Mucosa of stomach (tissue), 1 donor: ENCODE measurements around the gene PDE1C.

ENCODE experiments used
- H3K27me3 ChIP-seq: one replicate; pipeline ENCODE4 v1.7.0; 2013; ENCODE audit warnings: mild to moderate bottlenecking, low read length; ENCODE audit not compliant: control insufficient read depth, insufficient read depth
- H3K36me3 ChIP-seq: one replicate; pipeline ENCODE4 v1.7.0; 2013; ENCODE audit warnings: low read length; ENCODE audit not compliant: control insufficient read depth, insufficient read depth
- H3K4me1 ChIP-seq: one replicate; pipeline ENCODE4 v1.7.0; 2013; ENCODE audit warnings: mild to moderate bottlenecking, low read length; ENCODE audit not compliant: control insufficient read depth, insufficient read depth
- H3K4me3 ChIP-seq: one replicate; pipeline ENCODE4 v1.7.0; 2013; ENCODE audit warnings: low read length
- H3K9ac ChIP-seq: one replicate; pipeline ENCODE4 v1.7.0; 2013; ENCODE audit warnings: mild to moderate bottlenecking, low read length, moderate library complexity
- H3K9me3 ChIP-seq: one replicate; pipeline ENCODE4 v1.7.0; 2013; ENCODE audit warnings: mild to moderate bottlenecking, low read length, moderate library complexity; ENCODE audit not compliant: control insufficient read depth
- donor health status: Pancreatic carcinoma.

Gene PDE1C

DNA sequence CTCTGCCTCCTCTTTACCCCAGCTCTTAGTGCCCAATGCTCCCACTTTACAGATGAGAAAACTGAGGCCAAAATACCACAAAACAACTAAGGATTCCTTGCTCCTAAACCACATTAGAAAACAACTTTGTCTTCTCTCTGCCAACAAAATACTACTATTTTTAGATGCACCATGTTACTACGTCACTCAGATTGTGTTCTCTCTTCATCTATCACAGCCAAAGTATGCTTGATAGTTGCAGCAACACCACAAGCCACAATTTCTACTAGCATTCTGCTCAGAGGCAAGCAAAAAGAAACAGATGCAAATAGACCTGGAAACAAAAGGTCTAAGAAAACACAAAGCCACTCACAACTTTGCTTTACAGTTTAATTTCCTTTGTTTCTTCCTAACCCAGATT is 3.3 kb upstream of the PDE1C start:
- peaks cover 37% of the 10 kb centered on the region for H3K27me3 ChIP-seq
- H3K4me3 ChIP-seq = no peak overlapping the region
- H3K4me1 ChIP-seq = no peaks in the 10 kb centered on the region
- no peaks in the 10 kb centered on the region for H3K36me3 ChIP-seq
- H3K9me3 ChIP-seq = no peaks in the 10 kb centered on the region
- H3K9ac ChIP-seq = no peak overlapping the region

DNA sequence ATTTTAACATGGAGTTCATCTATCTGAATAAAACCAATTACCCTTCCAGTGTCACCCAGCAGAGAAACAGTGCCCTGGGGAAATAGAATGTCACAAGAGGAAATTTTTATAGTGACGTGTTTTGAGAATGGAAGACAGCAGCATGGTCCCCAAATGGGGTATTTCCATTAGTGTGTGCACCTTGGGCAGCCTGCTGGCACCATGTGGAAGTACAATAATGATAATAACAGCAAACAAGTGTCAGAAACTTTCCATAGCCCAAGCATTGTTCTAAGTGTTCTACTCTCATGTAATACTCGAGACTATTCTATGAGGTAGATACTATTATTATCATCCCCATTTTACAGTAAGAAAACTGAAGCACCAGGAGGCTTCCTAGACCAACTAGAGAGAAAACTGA is 2.2 kb upstream of the PDE1C start:
- H3K4me3 ChIP-seq = no peak overlapping the region
- H3K36me3 ChIP-seq = no peaks in the 10 kb centered on the region
- no peaks in the 10 kb centered on the region for H3K9me3 ChIP-seq
- no peak overlapping the region for H3K9ac ChIP-seq
- H3K4me1 ChIP-seq = no peaks in the 10 kb centered on the region
- H3K27me3 ChIP-seq = peaks cover 37% of the 10 kb centered on the region

GRCh38 chr7:32071466-32072091 is 1.4 kb upstream of the PDE1C start:
- H3K27me3 ChIP-seq = peaks cover 37% of the 10 kb centered on the region
- no peak overlapping the region for H3K4me3 ChIP-seq
- H3K36me3 ChIP-seq = no peaks in the 10 kb centered on the region
- no peaks in the 10 kb centered on the region for H3K9me3 ChIP-seq
- peak overlapping the region; percentile 67 for H3K9ac ChIP-seq
- no peaks in the 10 kb centered on the region for H3K4me1 ChIP-seq

DNA sequence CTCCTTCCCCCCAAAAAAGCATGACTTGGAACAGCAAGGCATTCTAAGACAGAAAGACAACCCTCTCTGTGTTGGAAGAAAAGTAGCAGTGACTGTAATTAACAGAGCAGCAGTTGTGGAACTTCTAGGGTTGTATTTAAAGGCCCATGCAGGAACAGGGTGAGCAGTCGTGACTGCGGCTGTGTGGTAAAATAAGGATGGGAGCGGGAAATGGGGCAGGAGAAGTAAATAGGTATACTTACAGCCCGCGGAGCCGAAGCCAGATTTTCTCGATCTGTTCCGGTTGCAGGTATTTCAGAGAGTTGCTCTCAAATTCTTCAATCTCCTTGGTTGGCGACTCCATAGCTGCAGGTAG is 179 bp downstream of the PDE1C start:
- Histone ChIP-seq H3K27me3 (peaks cover 37% of the 10 kb centered on the region), H3K4me3 (no peak overlapping the region)

DNA sequence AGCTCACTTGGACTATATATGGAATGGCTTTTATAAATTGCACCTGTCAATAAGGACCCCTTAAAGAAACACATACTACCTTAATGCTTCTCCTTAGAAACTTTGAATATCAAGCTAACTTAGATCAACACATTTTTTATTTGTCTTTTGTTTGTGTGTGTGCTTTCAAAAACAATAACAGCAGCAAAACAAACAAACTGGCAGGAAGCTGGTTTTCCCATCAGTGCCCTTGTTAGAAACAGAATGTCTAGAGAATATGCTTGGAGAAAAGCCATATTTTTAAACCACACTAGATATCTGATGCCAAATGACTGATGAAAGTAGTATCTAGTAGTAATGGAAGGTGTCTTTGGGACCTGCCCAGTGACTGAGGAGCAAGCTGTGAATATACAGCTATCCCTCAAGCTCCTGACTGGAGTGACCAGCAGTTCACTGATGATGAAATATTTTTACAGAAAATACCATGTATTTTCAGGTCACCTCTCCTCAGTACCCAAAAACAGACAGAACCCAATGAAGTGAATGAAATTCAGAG is 1.0 kb downstream of the PDE1C start:
- no peak overlapping the region for H3K4me3 ChIP-seq

More for the DNA sequence above, 179 bp downstream of the PDE1C start:
- Histone ChIP-seq H3K9me3 (no peaks in the 10 kb centered on the region), H3K36me3 (no peaks in the 10 kb centered on the region), H3K9ac (peak overlapping the region; percentile 67), H3K4me1 (no peaks in the 10 kb centered on the region)

DNA sequence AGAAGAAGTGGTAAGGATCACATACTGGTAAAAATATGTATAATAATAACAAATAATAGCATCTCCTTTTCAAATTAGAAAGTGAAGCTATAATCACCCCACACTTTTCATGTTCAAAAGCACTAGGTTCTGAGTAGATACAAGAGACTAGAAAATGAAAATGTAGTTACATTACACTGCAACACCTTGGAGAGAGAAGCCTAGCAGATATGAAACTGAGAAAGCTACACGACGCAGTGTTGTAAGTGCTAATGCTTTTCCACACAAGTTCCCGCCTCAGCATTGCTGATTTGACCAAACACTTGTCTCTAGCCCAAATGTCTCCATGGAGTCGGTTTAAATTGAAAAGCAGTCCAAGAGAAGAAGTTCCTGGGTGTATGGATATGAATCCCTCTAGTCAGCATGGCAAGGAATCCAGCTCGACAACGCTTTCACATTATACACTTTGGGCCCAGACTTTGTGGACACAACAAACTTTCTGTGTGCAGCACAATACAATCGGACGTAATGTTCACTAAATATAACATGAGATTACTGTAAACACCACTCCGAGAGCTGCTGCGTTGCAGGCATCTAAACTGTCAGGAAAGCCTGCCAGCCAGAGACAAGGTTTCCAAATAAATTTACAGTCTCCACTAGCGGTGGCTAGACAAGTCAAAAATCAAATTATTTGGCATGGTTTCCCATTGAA is 1.7 kb downstream of the PDE1C start:
- Histone ChIP-seq H3K9ac (no peak overlapping the region), H3K27me3 (peaks cover 37% of the 10 kb centered on the region), H3K9me3 (no peaks in the 10 kb centered on the region), H3K36me3 (no peaks in the 10 kb centered on the region), H3K4me3 (no peak overlapping the region), H3K4me1 (no peaks in the 10 kb centered on the region)

More for the DNA sequence above, 1.0 kb downstream of the PDE1C start:
- Histone ChIP-seq H3K9ac (no peak overlapping the region), H3K36me3 (no peaks in the 10 kb centered on the region), H3K9me3 (no peaks in the 10 kb centered on the region), H3K4me1 (no peaks in the 10 kb centered on the region), H3K27me3 (peaks cover 37% of the 10 kb centered on the region)

DNA sequence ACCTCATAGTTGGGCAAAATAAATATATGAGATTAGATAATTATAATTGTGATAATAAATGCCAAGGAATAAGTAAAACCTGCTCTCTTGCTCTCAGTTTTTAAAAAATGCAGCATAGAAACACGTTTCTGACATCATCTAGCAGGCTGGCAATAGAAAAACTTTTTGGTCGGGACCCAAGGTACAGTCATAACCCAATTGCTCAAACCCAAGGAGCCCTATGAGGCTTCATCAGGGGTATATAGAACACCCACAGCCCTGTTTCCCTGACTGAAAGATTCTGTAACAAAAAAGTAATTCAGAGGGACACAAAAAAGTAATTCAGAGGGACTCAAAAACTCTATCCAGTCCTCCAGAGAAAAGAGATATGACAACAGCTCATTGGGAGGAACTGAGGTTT is 3.8 kb downstream of the PDE1C start:
- Histone ChIP-seq H3K27me3 (peaks cover 23% of the 10 kb centered on the region), H3K4me3 (no peak overlapping the region), H3K9ac (no peak overlapping the region), H3K36me3 (no peaks in the 10 kb centered on the region), H3K4me1 (no peaks in the 10 kb centered on the region), H3K9me3 (no peaks in the 10 kb centered on the region)

- Histone ChIP-seq H3K4me1 (no peaks in the 10 kb centered on the region), H3K9me3 (no peaks in the 10 kb centered on the region), H3K27me3 (no peaks in the 10 kb centered on the region), H3K36me3 (no peaks in the 10 kb centered on the region), H3K4me3 (no peak overlapping the region), H3K9ac (no peak overlapping the region)
Observed at GRCh38 chr7:32063614-32064013, 6.6 kb downstream of the PDE1C start.

DNA sequence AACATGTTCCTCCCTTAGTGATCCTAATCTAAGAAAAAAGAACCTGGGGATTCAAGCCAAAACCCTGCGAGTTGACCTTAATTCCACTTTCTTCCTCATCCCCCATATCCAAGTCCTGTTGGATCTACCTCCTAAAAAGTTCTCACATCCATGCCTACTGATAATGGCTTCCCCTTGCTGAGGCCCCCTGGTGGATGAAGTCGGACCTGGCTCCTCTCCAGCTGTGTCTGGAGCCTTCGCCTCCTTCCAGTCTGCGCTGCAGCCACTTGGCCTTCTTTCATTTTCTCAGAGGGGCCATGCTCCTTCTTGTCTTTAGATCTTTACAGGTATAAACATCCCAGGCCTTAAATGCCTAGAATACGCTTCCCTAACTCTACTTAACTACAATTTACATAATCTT is 8.1 kb downstream of the PDE1C start:
- Histone ChIP-seq H3K4me3 (no peak overlapping the region), H3K9me3 (no peaks in the 10 kb centered on the region), H3K27me3 (no peaks in the 10 kb centered on the region), H3K36me3 (no peaks in the 10 kb centered on the region), H3K4me1 (no peaks in the 10 kb centered on the region), H3K9ac (no peak overlapping the region)

DNA sequence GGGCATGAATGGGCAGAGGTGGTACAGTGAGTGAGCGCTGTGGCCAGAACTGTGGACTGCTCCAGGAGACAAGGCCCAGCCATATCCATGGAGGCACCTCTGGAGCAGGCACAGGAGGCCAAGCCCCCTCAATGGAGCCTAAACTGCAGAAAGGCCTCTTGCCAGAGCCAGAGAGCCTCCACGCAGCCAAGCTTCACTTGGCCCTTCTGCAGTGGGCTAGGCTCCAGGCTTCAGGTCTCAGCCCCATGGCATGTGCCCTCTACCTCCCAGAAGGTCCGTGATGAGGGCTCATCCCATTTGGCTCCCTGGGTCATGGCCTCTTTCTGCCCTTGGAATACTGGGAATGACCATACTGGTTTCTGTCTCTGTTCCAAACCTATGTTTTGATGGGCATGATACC is 8.9 kb downstream of the PDE1C start:
- H3K4me3 ChIP-seq = no peak overlapping the region
- H3K9ac ChIP-seq = no peak overlapping the region
- H3K27me3 ChIP-seq = no peaks in the 10 kb centered on the region
- no peaks in the 10 kb centered on the region for H3K9me3 ChIP-seq
- H3K36me3 ChIP-seq = no peaks in the 10 kb centered on the region
- no peaks in the 10 kb centered on the region for H3K4me1 ChIP-seq

DNA sequence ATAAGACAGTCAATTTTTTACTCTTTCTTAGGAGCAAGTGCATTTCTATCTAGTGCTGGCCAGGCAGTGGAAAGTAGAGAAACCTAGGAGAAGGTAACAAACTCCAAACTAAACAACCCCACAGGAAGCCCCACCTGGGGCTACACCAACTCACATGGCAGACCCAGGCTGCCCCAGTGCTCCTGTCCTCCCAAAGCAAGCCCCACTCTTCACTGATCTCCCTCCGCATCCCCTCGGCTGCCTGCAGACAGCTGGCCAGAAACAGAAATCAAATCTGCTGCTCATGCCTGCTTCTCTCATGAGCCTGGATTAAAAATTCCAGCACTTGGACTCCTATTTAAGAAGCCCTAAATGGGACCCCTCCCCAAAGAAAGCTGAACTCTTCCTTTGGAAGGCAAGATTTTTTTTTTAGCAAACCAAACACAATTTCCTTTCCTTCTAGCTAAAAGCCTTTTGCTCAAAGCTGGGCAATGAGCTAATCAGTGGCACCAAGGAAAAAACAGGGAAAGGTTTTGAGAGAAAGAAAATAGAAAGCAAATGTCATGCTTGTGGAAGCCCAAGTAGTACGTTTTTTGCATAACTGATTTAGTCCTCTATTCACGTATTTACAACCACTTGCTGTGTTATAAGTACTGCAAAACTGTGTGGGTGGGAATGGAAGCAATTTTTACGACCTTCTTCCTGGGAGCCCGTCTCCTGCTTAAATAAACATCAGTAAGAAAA is 10.8 kb downstream of the PDE1C start:
- Histone ChIP-seq H3K4me3 (no peak overlapping the region), H3K9me3 (no peaks in the 10 kb centered on the region), H3K9ac (peak overlapping the region; percentile 4), H3K27me3 (no peaks in the 10 kb centered on the region), H3K36me3 (no peaks in the 10 kb centered on the region), H3K4me1 (no peaks in the 10 kb centered on the region)

DNA sequence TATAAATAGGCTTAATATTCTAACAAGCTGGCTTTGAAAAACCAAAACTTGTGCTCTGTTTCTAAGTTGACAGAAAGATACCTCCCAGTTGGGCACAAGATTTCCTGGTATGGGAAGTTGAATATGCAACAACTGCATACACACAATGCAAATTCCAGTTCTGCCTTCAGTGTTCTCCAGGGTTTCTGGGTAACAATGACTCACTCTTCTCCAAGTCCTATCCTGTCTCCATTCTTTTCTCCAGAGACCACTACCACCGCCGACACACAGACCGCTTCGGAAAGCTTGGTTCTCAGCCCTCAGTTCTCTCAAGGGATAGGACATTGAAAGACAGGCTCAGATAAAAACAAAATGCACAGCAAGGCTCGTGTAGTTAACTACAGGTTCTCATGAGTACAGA is 12.2 kb downstream of the PDE1C start:
- no peaks in the 10 kb centered on the region for H3K36me3 ChIP-seq
- no peak overlapping the region for H3K4me3 ChIP-seq
- no peak overlapping the region for H3K9ac ChIP-seq
- H3K9me3 ChIP-seq = no peaks in the 10 kb centered on the region
- no peaks in the 10 kb centered on the region for H3K4me1 ChIP-seq
- no peaks in the 10 kb centered on the region for H3K27me3 ChIP-seq
